Omental fat pad (tissue), 4 donors: ENCODE data around the gene MDH2. TPM values are rescaled to one million over a fixed set of nuclear protein-coding genes. Genes with fewer than 3 reads are reported as not detected.

ENCODE experiments used
- ATAC-seq: fragments of 150-250 bp; one replicate; pipeline ENCODE4 v1.9.1; 2016; ENCODE audit warnings: mild to moderate bottlenecking, moderate library complexity; ENCODE audit not compliant: low FRiP score
- DNase-seq: peaks from one replicate; pipeline ENCODE4 v3.0.0-alpha.2; 2019; ENCODE audit warnings: low spot score
- CTCF ChIP-seq, 3 donors: fragments of 450-650 bp; IDR thresholded peaks; one replicate each; pipeline ENCODE4 v1.5.1; 2016 to 2017; ENCODE audit warnings: antibody characterized with exemption in 3 of 3, mild to moderate bottlenecking in 3 of 3, moderate library complexity in 2 of 3
- total RNA-seq, 4 donors: library from RNA; depleted of rRNA; stranded (reverse); fragments of >200 nt; gene quantifications; one replicate each; pipeline ENCODE4 v1.1.0, GENCODE V29; 2016

Gene MDH2
- total RNA-seq, 4 donors from 2014 or later, result 58.7 to 77.2 (median 67.5) TPM

- ATAC-seq, result no peak
- TF ChIP-seq CTCF (IDR thresholded peaks at IDR 0.05), result no peak
- no peak for DNase-seq
Observed at GRCh38 chr7:76064208-76064970, 16.5 kb downstream of the MDH2 start.

- no peak for TF ChIP-seq CTCF (IDR thresholded peaks at IDR 0.05)
- DNase-seq (no peak), ATAC-seq (no peak)
Observed at GRCh38 chr7:76065016-76065612, 17.2 kb downstream of the MDH2 start.

GRCh38 chr7:76066716-76067503, 19.0 kb downstream of the MDH2 start:
- no peak for TF ChIP-seq CTCF (IDR thresholded peaks at IDR 0.05)
- ATAC-seq (no peak), DNase-seq (no peak)

- TF ChIP-seq CTCF (IDR thresholded peaks at IDR 0.05), result no peak
- ATAC-seq, result peak; percentile 82
- no peak for DNase-seq
Observed at GRCh38 chr7:76069238-76069638, 21.3 kb downstream of the MDH2 start.

GRCh38 chr7:76071316-76072242, 23.7 kb downstream of the MDH2 start:
- ATAC-seq (no peak), DNase-seq (no peak)
- TF ChIP-seq CTCF (IDR thresholded peaks at IDR 0.05), result no peak
